Measurements from ENCODE around the gene KRTAP4-5.
"Not testable (repeated sequence)": the region's sequence is repeated elsewhere in the genome, so short reads cannot be mapped to it uniquely, and the experiment has no call there.

KRTAP4-5 gene
- total RNA-seq, result 0 reads per million in 3 donors

GRCh38 chr17:41149652-41149985 lies at the start of gene KRTAP4-5:
Gene KRTAP4-5 (minus strand): TSS chr17:41149825. CDS start chr17:41149767, 58 bp downstream.
- Histone ChIP-seq H3K27me3 (replicated peaks; ENCODE audit: control insufficient read depth, insufficient read depth, low read length, poor library complexity, severe bottlenecking) (no peaks in the 10 kb centered on the region), H3K4me1 (ENCODE audit: control insufficient read depth, insufficient read depth, low read length, poor library complexity, severe bottlenecking) (no peaks in the 10 kb centered on the region), H3K36me3 (ENCODE audit: control insufficient read depth, insufficient read depth, low read length) (no peaks in the 10 kb centered on the region), H3K27ac (ENCODE audit: insufficient read depth, low read length, poor library complexity, severe bottlenecking) (no peak within 1 kb of the TSS), H3K4me3 (ENCODE audit: insufficient read depth, low read depth, low read length, poor library complexity, severe bottlenecking) (no peak within 1 kb of the TSS), H3K9me3 (ENCODE audit: control insufficient read depth, low read length) (no peaks in the 10 kb centered on the region)
- DNase-seq, result no peak

GRCh38 chr17:41196068-41196467 lies 46.4 kb upstream of the KRTAP4-5 start:
- no peak overlapping the region for H3K4me3 ChIP-seq (ENCODE audit: insufficient read depth, low read depth, low read length, poor library complexity, severe bottlenecking)
- H3K27me3 ChIP-seq (replicated peaks; ENCODE audit: control insufficient read depth, insufficient read depth, low read length, poor library complexity, severe bottlenecking), result no peaks in the 10 kb centered on the region
- DNase-seq, result no peak
- no peaks in the 10 kb centered on the region for H3K4me1 ChIP-seq (ENCODE audit: control insufficient read depth, insufficient read depth, low read length, poor library complexity, severe bottlenecking)
- H3K9me3 ChIP-seq (ENCODE audit: control insufficient read depth, low read length), result no peaks in the 10 kb centered on the region
- H3K36me3 ChIP-seq (ENCODE audit: control insufficient read depth, insufficient read depth, low read length), result no peaks in the 10 kb centered on the region
- no peak overlapping the region for H3K27ac ChIP-seq (ENCODE audit: insufficient read depth, low read length, poor library complexity, severe bottlenecking)

DNA sequence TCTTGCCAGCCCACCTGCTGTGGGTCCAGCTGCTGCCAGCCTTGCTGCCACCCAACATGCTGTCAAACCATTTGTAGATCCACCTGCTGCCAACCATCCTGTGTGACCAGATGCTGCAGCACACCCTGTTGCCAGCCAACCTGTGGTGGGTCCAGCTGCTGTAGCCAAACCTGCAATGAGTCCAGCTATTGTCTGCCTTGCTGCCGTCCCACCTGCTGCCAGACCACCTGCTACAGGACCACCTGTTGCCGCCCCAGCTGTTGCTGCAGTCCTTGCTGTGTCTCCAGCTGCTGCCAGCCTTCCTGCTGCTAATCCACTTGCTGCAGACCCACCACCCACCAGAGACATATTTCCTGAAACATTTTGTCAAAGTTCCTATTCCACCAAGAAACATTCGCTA lies 40.7 kb upstream of the KRTAP4-5 start:
- no peaks in the 10 kb centered on the region for H3K4me1 ChIP-seq (ENCODE audit: control insufficient read depth, insufficient read depth, low read length, poor library complexity, severe bottlenecking)
- H3K27ac ChIP-seq (ENCODE audit: insufficient read depth, low read length, poor library complexity, severe bottlenecking), result no peak overlapping the region
- H3K27me3 ChIP-seq (replicated peaks; ENCODE audit: control insufficient read depth, insufficient read depth, low read length, poor library complexity, severe bottlenecking), result no peaks in the 10 kb centered on the region
- no peak overlapping the region for H3K4me3 ChIP-seq (ENCODE audit: insufficient read depth, low read depth, low read length, poor library complexity, severe bottlenecking)
- no peaks in the 10 kb centered on the region for H3K36me3 ChIP-seq (ENCODE audit: control insufficient read depth, insufficient read depth, low read length)
- no peak for DNase-seq
- no peaks in the 10 kb centered on the region for H3K9me3 ChIP-seq (ENCODE audit: control insufficient read depth, low read length)

DNA sequence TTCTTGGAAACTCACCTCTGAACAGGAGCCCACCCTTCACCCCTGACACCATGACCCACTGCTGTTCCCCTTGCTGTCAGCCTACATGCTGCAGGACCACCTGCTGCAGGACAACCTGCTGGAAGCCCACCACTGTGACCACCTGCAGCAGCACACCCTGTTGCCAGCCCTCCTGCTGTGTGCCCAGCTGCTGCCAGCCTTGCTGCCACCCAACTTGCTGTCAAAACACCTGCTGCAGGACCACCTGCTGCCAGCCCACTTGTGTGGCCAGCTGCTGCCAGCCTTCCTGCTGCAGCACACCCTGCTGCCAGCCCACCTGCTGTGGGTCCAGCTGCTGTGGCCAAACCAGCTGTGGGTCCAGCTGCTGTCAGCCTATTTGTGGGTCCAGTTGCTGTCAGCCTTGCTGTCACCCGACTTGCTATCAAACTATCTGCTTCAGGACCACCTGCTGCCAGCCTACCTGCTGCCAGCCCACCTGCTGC lies 40.3 kb upstream of the KRTAP4-5 start, which contains the start of gene KRTAP9-1:
Gene KRTAP9-1 (plus strand): TSS at position 51 of the 482 bp plus-strand sequence. CDS start 0 bp downstream, at position 51.
- H3K4me3 ChIP-seq (ENCODE audit: insufficient read depth, low read depth, low read length, poor library complexity, severe bottlenecking); H3K36me3 ChIP-seq (ENCODE audit: control insufficient read depth, insufficient read depth, low read length); DNase-seq; H3K4me1 ChIP-seq (ENCODE audit: control insufficient read depth, insufficient read depth, low read length, poor library complexity, severe bottlenecking); H3K27me3 ChIP-seq (replicated peaks; ENCODE audit: control insufficient read depth, insufficient read depth, low read length, poor library complexity, severe bottlenecking); H3K27ac ChIP-seq (ENCODE audit: insufficient read depth, low read length, poor library complexity, severe bottlenecking); H3K9me3 ChIP-seq (ENCODE audit: control insufficient read depth, low read length): not testable (repeated sequence)

DNA sequence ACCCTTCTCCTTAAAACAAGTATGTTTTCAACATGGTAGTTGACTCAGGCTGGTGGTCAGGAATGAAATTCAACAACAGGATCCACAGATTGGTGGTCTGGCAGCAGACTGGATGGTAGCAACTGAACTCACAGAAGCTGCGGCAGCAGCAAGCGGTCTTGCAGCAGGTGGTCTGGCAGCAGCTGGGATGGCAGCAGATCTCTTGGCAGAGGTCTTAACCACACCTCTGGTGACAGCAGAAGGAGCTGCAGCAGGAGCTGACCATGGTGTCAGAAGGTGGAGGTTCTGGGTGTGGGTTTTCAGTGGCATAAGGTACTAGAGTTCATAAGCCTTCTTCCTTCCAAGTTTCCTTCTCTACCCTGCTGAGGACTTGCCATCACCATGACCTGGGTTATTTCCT lies 37.2 kb upstream of the KRTAP4-5 start:
- Histone ChIP-seq H3K36me3 (ENCODE audit: control insufficient read depth, insufficient read depth, low read length) (no peaks in the 10 kb centered on the region), H3K27me3 (replicated peaks; ENCODE audit: control insufficient read depth, insufficient read depth, low read length, poor library complexity, severe bottlenecking) (no peaks in the 10 kb centered on the region), H3K4me1 (ENCODE audit: control insufficient read depth, insufficient read depth, low read length, poor library complexity, severe bottlenecking) (no peaks in the 10 kb centered on the region), H3K27ac (ENCODE audit: insufficient read depth, low read length, poor library complexity, severe bottlenecking) (no peak overlapping the region), H3K4me3 (ENCODE audit: insufficient read depth, low read depth, low read length, poor library complexity, severe bottlenecking) (no peak overlapping the region), H3K9me3 (ENCODE audit: control insufficient read depth, low read length) (no peaks in the 10 kb centered on the region)
- no peak for DNase-seq

DNA sequence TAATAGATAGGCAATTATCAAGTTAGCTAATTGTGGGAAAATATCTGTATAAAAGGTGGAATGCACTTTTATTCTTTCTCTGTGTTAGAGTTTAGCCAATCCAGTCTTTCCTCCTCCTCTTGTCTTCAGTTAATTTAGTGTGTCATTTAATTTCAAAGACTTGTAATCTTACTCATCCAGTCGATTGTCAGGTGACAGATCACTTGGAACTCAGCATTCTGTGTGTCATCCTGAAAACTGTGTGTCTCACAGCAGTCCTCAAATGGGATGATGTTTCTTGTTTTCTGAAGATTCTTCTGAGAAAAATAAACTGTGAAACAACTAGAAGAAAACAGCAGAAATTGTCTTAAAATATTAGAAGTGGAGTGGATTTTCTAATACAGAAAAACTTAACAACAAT lies 35.4 kb upstream of the KRTAP4-5 start:
- H3K36me3 ChIP-seq (ENCODE audit: control insufficient read depth, insufficient read depth, low read length), result no peaks in the 10 kb centered on the region
- H3K27me3 ChIP-seq (replicated peaks; ENCODE audit: control insufficient read depth, insufficient read depth, low read length, poor library complexity, severe bottlenecking), result no peaks in the 10 kb centered on the region
- no peaks in the 10 kb centered on the region for H3K9me3 ChIP-seq (ENCODE audit: control insufficient read depth, low read length)
- DNase-seq, result no peak
- H3K27ac ChIP-seq (ENCODE audit: insufficient read depth, low read length, poor library complexity, severe bottlenecking), result no peak overlapping the region
- H3K4me1 ChIP-seq (ENCODE audit: control insufficient read depth, insufficient read depth, low read length, poor library complexity, severe bottlenecking), result no peaks in the 10 kb centered on the region
- H3K4me3 ChIP-seq (ENCODE audit: insufficient read depth, low read depth, low read length, poor library complexity, severe bottlenecking), result no peak overlapping the region

DNA sequence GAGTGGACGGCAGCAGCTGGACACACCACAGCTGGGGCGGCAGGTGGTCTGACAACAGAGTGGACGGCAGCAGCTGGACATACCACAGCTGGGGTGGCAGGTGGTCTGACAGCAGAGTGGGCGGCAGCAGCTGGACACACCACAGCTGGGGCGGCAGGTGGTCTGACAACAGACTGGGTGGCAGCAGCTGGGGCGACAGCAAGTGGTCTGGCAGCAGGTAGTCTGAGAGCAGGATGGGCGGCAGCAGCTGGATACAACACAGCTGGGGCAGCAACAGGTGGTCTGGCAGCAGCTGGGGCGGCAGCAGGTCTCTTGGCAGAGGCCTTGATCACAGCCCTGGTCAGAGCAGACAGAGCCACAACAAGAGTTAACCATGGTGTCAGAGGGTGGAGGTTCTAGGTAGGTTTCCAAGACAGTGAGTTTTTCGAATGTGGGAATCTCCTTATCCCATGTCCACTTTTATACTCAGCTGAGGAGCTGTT lies 34.9 kb upstream of the KRTAP4-5 start, which contains the start of gene KRTAP4-1:
Gene KRTAP4-1 (minus strand): TSS at position 432 of the 482 bp plus-strand sequence. CDS start 57 bp downstream, at position 375.
- DNase-seq, result no peak
- no peaks in the 10 kb centered on the region for H3K27me3 ChIP-seq (replicated peaks; ENCODE audit: control insufficient read depth, insufficient read depth, low read length, poor library complexity, severe bottlenecking)

GRCh38 chr17:41178843-41179616 lies 29.4 kb upstream of the KRTAP4-5 start:
- Histone ChIP-seq H3K4me1 (ENCODE audit: control insufficient read depth, insufficient read depth, low read length, poor library complexity, severe bottlenecking) (no peaks in the 10 kb centered on the region), H3K36me3 (ENCODE audit: control insufficient read depth, insufficient read depth, low read length) (no peaks in the 10 kb centered on the region), H3K27me3 (replicated peaks; ENCODE audit: control insufficient read depth, insufficient read depth, low read length, poor library complexity, severe bottlenecking) (no peaks in the 10 kb centered on the region), H3K4me3 (ENCODE audit: insufficient read depth, low read depth, low read length, poor library complexity, severe bottlenecking) (no peak overlapping the region), H3K9me3 (ENCODE audit: control insufficient read depth, low read length) (no peaks in the 10 kb centered on the region), H3K27ac (ENCODE audit: insufficient read depth, low read length, poor library complexity, severe bottlenecking) (no peak overlapping the region)
- DNase-seq, result no peak

More for the DNA sequence above, 34.9 kb upstream of the KRTAP4-5 start, which contains the start of gene KRTAP4-1:
- H3K4me1 ChIP-seq (ENCODE audit: control insufficient read depth, insufficient read depth, low read length, poor library complexity, severe bottlenecking), result no peaks in the 10 kb centered on the region
- no peaks in the 10 kb centered on the region for H3K36me3 ChIP-seq (ENCODE audit: control insufficient read depth, insufficient read depth, low read length)
- H3K9me3 ChIP-seq (ENCODE audit: control insufficient read depth, low read length), result no peaks in the 10 kb centered on the region
- H3K27ac ChIP-seq (ENCODE audit: insufficient read depth, low read length, poor library complexity, severe bottlenecking), result no peak within 1 kb of the TSS
- no peak within 1 kb of the TSS for H3K4me3 ChIP-seq (ENCODE audit: insufficient read depth, low read depth, low read length, poor library complexity, severe bottlenecking)

DNA sequence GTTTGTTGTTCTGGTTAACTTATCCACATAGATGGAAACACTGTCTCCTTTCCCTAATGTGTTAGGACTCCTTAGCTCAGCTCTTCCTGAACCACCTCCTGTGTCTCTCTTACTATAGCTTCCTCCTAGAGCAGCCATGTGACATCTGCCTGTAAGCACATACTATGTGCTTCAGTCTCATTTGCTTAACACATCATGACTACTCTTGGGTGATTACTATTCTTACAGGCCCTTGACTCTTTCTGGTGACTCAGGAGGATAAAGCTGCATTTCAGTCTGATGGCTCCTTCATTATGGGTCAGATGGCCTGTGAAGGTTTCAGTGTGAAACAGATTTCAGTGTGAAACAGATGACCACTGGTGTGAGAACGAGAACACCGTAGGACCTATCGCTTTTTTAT lies 28.7 kb upstream of the KRTAP4-5 start:
- DNase-seq, result no peak
- no peaks in the 10 kb centered on the region for H3K27me3 ChIP-seq (replicated peaks; ENCODE audit: control insufficient read depth, insufficient read depth, low read length, poor library complexity, severe bottlenecking)
- no peaks in the 10 kb centered on the region for H3K36me3 ChIP-seq (ENCODE audit: control insufficient read depth, insufficient read depth, low read length)
- H3K9me3 ChIP-seq (ENCODE audit: control insufficient read depth, low read length), result no peaks in the 10 kb centered on the region
- no peak overlapping the region for H3K4me3 ChIP-seq (ENCODE audit: insufficient read depth, low read depth, low read length, poor library complexity, severe bottlenecking)
- H3K27ac ChIP-seq (ENCODE audit: insufficient read depth, low read length, poor library complexity, severe bottlenecking), result no peak overlapping the region
- no peaks in the 10 kb centered on the region for H3K4me1 ChIP-seq (ENCODE audit: control insufficient read depth, insufficient read depth, low read length, poor library complexity, severe bottlenecking)

DNA sequence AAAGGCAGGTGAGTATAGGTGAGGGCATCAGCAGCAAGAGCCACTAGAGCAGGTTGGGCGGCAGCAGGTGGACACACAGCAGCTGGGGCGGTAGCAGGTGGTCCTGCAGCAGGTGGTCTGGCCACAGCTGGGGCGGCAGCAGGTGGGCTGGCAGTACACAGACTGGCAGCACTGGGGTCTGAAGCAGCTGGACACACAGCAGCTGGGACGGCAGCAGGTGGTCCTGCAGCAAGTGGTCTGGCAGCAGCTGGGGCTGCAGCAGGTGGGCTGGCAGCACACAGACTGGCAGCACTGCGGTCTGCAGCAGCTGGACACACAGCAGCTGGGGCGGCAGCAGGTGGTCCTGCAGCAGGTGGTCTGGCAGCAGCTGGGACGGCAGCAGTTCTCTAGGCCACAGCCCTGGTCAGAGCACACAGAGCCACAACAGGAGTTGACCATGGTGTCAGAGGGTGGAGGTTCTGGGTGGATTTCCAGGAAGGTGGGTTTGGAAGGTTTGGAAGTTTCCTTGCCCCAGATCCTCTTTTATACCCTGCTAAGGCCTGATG lies 28.2 kb upstream of the KRTAP4-5 start, which contains the start of gene KRTAP4-2:
Gene KRTAP4-2 (minus strand): TSS at position 495 of the 545 bp plus-strand sequence. CDS start 57 bp downstream, at position 438.
- H3K27ac ChIP-seq (ENCODE audit: insufficient read depth, low read length, poor library complexity, severe bottlenecking), result no peak within 1 kb of the TSS
- H3K4me3 ChIP-seq (ENCODE audit: insufficient read depth, low read depth, low read length, poor library complexity, severe bottlenecking), result no peak within 1 kb of the TSS
- H3K27me3 ChIP-seq (replicated peaks; ENCODE audit: control insufficient read depth, insufficient read depth, low read length, poor library complexity, severe bottlenecking), result no peaks in the 10 kb centered on the region
- H3K36me3 ChIP-seq (ENCODE audit: control insufficient read depth, insufficient read depth, low read length), result no peaks in the 10 kb centered on the region
- DNase-seq, result no peak
- no peaks in the 10 kb centered on the region for H3K4me1 ChIP-seq (ENCODE audit: control insufficient read depth, insufficient read depth, low read length, poor library complexity, severe bottlenecking)
- H3K9me3 ChIP-seq (ENCODE audit: control insufficient read depth, low read length), result no peaks in the 10 kb centered on the region
